ENCODE data around the gene TSHZ1.

Gene TSHZ1

GRCh38 chr18:75221397-75221796, 10.8 kb downstream of the TSHZ1 start:
- no peak for DNase-seq (ENCODE audit: low read depth in 3 of 3, low spot score in 1 of 3)

- DNase-seq (ENCODE audit: low read depth in 3 of 3, low spot score in 1 of 3): no peak
Measured at GRCh38 chr18:75221897-75222296, 11.3 kb downstream of the TSHZ1 start.

GRCh38 chr18:75222407-75222806, 11.8 kb downstream of the TSHZ1 start:
- no peak for DNase-seq (ENCODE audit: low read depth in 3 of 3, low spot score in 1 of 3)

- no peak for DNase-seq (ENCODE audit: low read depth in 3 of 3, low spot score in 1 of 3)
Measured at GRCh38 chr18:75223687-75224347, 13.2 kb downstream of the TSHZ1 start.

GRCh38 chr18:75226286-75226955, 15.8 kb downstream of the TSHZ1 start:
- DNase-seq (ENCODE audit: low read depth in 3 of 3, low spot score in 1 of 3): no peak

- DNase-seq (ENCODE audit: low read depth in 3 of 3, low spot score in 1 of 3): no peak
Measured at GRCh38 chr18:75226956-75227316, 16.3 kb downstream of the TSHZ1 start.

- DNase-seq (ENCODE audit: low read depth in 3 of 3, low spot score in 1 of 3): no peak
Measured at GRCh38 chr18:75227535-75228296, 17.1 kb downstream of the TSHZ1 start.

- DNase-seq (ENCODE audit: low read depth in 3 of 3, low spot score in 1 of 3): no peak
Measured at GRCh38 chr18:75228967-75229366, 18.4 kb downstream of the TSHZ1 start.

GRCh38 chr18:75229437-75229836, 18.8 kb downstream of the TSHZ1 start:
- no peak for DNase-seq (ENCODE audit: low read depth in 3 of 3, low spot score in 1 of 3)

- no peak for DNase-seq (ENCODE audit: low read depth in 3 of 3, low spot score in 1 of 3)
Measured at GRCh38 chr18:75230163-75231052, 19.8 kb downstream of the TSHZ1 start.

- no peak for DNase-seq (ENCODE audit: low read depth in 3 of 3, low spot score in 1 of 3)
Measured at GRCh38 chr18:75231053-75231406, 20.4 kb downstream of the TSHZ1 start.

- no peak for DNase-seq (ENCODE audit: low read depth in 3 of 3, low spot score in 1 of 3)
Measured at GRCh38 chr18:75234901-75235300, 24.3 kb downstream of the TSHZ1 start.

- DNase-seq (ENCODE audit: low read depth in 3 of 3, low spot score in 1 of 3): no peak
Measured at GRCh38 chr18:75235896-75236295, 25.3 kb downstream of the TSHZ1 start.

- DNase-seq (ENCODE audit: low read depth in 3 of 3, low spot score in 1 of 3): no peak
Measured at GRCh38 chr18:75238100-75238499, 27.5 kb downstream of the TSHZ1 start.

GRCh38 chr18:75238786-75239185, 28.2 kb downstream of the TSHZ1 start:
- no peak for DNase-seq (ENCODE audit: low read depth in 3 of 3, low spot score in 1 of 3)

- no peak for DNase-seq (ENCODE audit: low read depth in 3 of 3, low spot score in 1 of 3)
Measured at GRCh38 chr18:75240433-75240832, 29.8 kb downstream of the TSHZ1 start.

- no peak for DNase-seq (ENCODE audit: low read depth in 3 of 3, low spot score in 1 of 3)
Measured at GRCh38 chr18:75241705-75242104, 31.1 kb downstream of the TSHZ1 start.

GRCh38 chr18:75244351-75245313, 34.0 kb downstream of the TSHZ1 start:
- no peak for DNase-seq (ENCODE audit: low read depth in 3 of 3, low spot score in 1 of 3)

GRCh38 chr18:75246721-75247610, 36.4 kb downstream of the TSHZ1 start:
- no peak for DNase-seq (ENCODE audit: low read depth in 3 of 3, low spot score in 1 of 3)

Measured in stimulated activated CD4-positive, alpha-beta T cell treated with anti-CD3 and anti-CD28 coated beads, TNF-alpha, amount 100 ng/mL, for 1 hour (primary cell).